BE2C (cell line): ENCODE data around the gene MKRN3.

ENCODE experiments used
- DNase-seq: peaks from one replicate; pipeline ENCODE4 v3.0.0-alpha.2; 2020
- H3K27me3 ChIP-seq: fragments of 250-450 bp; sonication (Bioruptor Pico); 2 replicates; pipeline ENCODE4 v1.5.1; 2020; ENCODE audit warnings: mild to moderate bottlenecking
- H3K36me3 ChIP-seq: fragments of 250-450 bp; sonication (Bioruptor Pico); 2 replicates; pipeline ENCODE4 v1.5.1; 2020; ENCODE audit warnings: mild to moderate bottlenecking
- H3K4me1 ChIP-seq: fragments of 250-450 bp; sonication (Bioruptor Pico); 2 replicates; pipeline ENCODE4 v1.5.1; 2020
- H3K4me3 ChIP-seq: 2 replicates; pipeline ENCODE4 v1.5.1; 2011; ENCODE audit warnings: low read depth, low read length
- H3K9me3 ChIP-seq: fragments of 250-450 bp; sonication (Bioruptor Pico); 2 replicates; pipeline ENCODE4 v1.5.1; 2020
- CTCF ChIP-seq: IDR thresholded peaks from 2 replicates; pipeline ENCODE4 v1.5.1; 2012; ENCODE audit warnings: mild to moderate bottlenecking, low read depth, low read length

Gene MKRN3

GRCh38 chr15:23606226-23606625 lies 40.8 kb downstream of the MKRN3 start:
- no peaks in the 10 kb centered on the region for H3K9me3 ChIP-seq

GRCh38 chr15:23616536-23616935 lies 51.1 kb downstream of the MKRN3 start:
- no peaks in the 10 kb centered on the region for H3K4me1 ChIP-seq
- no peak for TF ChIP-seq CTCF
- DNase-seq: no peak

More at GRCh38 chr15:23606226-23606625, 40.8 kb downstream of the MKRN3 start:
- Histone ChIP-seq H3K36me3 (no peaks in the 10 kb centered on the region), H3K4me1 (no peaks in the 10 kb centered on the region), H3K27me3 (no peaks in the 10 kb centered on the region), H3K4me3 (no peak overlapping the region)
- no peak for DNase-seq
- no peak for TF ChIP-seq CTCF

More at GRCh38 chr15:23616536-23616935, 51.1 kb downstream of the MKRN3 start:
- H3K9me3 ChIP-seq: no peaks in the 10 kb centered on the region; the same call in 1 of the 2 replicates
- no peaks in the 10 kb centered on the region for H3K36me3 ChIP-seq
- H3K27me3 ChIP-seq: no peaks in the 10 kb centered on the region
- H3K4me3 ChIP-seq: no peak overlapping the region
